Fibroblast of skin of back (primary cell): ENCODE results near the gene GLB1L2.
"Not testable (repeated sequence)": the region's sequence is repeated elsewhere in the genome, so short reads cannot be mapped to it uniquely, and the experiment has no call there.

ENCODE experiments used
- DNase-seq: peaks from one replicate; pipeline ENCODE4 v3.0.0-alpha.2; 2013

GLB1L2 gene

DNA sequence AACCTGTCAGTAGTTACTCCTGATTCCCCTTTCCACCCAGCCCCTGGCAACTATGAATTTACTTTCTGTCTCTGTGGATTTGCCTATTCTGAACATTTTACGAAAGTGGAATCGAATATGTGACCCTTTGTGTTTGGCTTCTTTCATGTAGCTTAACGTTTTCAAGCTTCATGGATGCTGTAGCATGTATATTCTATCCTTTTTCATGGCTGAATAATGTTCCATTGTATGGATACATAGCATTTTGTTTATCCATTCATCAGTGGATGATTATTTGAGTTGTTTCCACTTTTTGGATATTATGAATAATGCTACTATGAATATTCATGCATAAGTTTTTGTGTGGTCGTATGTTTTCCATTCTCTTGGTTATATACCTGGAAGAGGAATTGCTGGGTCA, 9.2 kb upstream of the GLB1L2 start:
- DNase-seq = no peak

DNA sequence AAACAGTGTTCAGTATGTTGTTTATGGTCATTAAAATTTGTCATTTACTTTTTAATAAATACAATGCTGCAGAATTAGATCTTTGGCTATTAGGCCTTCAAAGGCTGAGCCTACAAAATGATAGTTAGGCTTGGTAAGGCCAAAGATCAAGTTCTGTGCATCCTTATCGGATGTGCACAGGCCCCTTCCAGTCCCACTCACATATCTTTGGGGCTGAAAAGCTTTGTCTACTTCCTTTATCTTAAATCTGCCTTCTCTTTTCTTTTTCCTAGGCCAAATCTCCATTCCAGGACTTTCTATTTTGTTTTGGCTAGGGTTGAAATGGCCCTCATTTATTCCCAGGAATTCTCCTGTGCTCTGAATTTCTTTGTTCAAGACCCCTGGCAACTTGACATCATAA, 3.4 kb upstream of the GLB1L2 start:
- no peak for DNase-seq

DNA sequence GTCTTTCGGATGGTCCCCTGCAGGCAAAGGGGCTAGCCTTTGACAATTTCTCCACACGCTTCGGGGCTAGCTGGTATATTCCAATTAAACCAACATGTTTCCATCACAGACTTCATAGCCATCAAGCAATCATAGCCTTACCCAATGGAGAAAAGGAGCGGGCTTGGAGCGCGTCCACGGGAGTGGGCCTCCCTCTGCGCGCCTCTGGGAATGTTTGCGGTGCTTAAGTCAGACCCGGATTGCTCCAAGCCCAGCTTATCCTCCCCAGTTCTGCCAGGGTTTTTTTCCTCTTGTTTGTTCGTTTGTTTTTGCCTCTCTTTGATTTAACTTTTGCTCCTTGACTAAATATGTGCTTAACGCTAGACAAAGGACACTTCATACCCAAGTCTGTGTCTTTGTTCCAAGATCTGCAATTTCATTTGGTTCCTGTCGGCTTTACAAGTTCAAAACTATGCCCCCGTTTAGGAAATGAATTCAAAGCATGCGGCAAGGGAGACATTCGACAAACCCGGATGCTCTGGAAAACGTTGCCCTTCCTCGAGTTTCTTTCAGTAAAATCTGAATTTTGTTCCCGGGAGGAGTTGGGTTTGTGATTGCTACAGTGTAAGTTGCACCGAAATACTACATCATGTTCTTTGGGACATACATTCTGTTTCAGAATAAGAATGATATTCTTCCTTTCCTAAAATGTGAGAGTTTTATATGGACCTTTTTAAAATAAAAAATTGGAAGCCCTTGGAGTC, 1.0 kb upstream of the GLB1L2 start:
- no peak for DNase-seq

DNA sequence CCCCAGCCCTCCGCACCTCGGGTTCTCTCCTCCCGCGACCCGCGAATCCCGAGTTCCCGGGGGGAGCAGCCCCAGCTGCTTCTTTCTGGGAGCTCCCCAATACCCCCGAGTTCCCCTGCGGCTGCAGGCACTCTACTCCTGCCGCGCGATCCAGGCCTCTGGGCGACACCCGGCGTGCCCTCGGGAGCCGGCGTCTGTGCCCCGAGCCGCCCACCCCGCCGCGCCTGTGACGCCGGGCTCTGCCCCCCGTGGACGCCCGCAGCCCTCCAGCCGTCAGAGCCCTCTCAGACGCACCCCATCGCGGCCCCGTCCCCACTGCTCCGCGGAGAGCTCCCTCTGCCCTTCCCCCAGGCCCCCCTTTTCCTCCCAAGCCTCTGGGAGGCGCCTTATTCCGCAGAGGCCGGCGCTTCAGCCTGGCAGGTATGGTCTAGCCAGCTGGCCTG, 422 bp downstream of the GLB1L2 start:
- DNase-seq = no peak

DNA sequence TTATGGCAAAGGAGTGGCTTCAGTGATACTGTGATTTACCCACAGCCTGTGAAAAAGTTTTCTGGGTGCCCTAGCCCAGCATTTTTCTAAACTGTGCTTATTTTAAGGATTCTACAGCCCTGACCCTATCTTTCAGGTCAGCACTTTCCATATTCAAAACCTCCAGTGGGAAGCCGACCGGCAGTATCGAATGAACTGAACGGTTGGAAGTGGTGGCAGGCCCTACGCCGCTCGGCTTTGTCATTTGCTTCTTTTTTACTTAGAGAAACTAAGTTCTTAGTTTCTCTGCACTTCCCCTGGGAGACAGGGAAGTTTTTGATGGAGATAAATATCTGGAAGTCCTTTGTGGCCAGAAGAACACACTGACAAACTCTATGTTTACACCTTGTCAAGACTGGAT, 994 bp downstream of the GLB1L2 start:
- no peak for DNase-seq

DNA sequence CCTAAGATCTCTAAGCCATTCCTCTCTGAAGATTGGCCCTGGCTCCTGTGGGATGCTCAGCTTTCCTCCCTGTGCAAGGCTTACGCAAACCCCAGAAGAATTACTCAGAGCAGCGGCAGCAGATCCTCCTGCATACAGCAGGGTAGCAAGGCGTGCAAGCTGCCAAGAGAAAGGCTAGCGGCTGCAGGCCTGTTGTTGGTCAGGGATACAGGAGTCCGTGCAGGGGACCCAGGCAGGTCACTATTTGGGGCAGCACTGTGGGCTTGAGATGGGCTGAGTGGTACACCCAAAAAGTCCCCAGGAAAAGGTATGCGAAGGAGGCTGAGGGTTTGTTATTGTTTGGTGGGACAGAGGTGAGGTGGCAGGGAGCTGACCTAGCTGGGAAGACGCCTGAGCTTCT, 1.5 kb downstream of the GLB1L2 start:
- DNase-seq = no peak

DNA sequence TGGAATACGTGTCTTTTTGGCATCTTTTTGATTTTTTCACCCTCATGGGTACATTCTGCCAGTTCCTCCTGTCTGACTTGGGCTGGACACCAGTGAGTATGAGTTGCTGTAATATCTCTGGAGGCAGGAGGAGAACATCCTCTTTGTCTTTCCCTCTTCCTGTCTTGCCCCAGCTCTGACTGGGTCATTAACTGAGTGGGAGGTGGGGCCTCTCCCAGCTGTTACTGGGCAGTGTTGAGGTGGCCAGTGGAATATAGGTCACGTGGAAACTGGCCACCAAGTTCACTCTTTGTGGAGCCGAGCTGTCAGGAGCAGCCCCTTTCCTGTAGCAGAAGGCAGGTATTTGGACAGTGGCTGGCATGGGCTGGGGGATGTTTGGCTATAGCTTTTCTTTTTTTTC, 2.2 kb downstream of the GLB1L2 start:
- no peak for DNase-seq

DNA sequence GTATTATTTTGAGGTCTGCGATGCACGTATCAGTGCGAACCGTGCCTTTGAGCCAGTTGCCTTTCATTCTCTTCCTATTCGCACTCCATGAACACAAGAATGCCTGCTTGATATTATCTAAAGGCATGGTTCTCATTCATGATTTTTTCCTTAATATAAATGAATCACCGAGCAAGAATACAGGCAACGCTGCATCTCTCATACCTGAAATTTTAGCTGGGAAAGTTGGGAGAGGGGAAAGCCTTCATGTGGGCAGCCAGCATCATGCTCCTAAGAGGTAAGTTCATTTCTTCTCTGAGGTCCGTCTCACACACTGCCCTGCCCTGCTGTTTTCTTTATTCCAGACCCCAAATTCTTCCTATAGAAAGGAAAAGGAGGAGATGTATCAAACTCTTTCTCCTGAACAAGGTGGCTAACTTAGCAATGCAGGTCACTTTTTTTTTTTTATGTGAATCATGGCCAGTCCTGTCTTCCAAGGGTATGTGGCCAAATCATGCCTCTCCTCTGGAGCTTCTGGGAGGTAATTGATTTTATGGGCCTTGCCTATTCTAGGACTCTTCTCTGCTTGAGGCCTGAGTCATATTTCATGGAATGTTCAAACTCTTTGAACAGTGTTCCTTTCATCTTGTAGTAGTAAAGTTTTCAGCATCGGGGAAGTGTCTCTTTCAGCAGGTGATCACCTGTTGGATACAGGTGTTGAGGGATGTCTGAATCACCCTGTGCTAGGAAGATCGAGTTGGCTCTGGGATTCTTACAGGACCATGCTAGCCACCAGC, 3.2 kb downstream of the GLB1L2 start:
- DNase-seq = no peak

DNA sequence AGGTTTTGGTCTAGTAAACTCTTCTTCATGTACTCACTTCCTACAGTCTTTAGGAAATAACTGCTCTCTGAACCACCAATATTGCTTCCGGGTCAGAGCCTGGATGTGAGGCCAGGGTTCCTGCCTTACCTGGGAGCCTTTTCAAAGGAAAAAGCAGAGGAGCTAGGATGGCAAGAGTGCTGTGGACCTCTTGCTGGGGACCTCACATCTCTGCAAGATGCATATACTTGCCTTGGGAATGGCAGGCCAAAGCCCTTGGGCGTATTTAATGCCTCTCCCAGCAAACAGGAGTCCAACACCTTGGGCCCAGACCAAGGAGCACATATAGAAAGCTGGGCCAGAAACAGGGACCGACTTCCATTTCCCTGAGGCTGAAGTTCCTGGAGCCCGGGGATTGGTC, 5.3 kb downstream of the GLB1L2 start:
- no peak for DNase-seq

DNA sequence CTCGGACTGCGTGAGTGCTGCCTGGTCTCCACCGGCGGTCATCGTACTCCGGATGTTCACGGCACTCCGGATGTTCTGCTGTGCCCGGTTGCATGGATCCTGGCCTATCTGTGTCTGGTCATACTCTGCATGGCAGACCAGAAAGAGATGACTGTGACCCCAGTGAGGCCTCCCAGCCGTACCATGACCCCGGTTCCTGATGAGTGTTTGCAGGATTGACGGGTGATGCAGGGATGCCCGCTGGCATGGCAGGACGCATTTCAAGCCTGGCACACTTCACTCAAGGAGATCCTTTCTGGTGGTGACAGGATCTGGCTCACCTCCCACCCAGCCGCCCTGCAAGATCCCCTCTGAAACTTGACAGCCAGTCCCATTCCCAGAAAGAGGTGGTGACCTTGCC, 6.3 kb downstream of the GLB1L2 start:
- no peak for DNase-seq

DNA sequence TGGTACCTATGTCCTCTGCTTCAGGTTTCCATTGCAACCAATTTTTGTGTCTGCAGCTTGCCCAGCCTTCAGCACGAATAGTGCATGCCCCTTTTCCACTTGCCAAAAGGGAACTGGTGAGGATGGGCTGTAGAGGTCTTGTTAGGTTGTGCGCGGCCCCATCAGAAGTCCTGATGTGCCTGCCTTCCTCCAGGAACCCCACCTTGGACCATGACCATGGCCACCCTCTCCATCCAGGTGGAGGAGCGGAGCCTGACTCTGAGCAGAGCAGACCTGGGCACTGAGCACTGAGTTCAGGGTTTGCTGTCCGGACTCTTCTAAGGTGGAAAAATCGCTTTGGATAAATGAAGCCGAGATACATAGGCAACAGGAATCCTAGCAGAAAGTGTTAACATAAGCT, 6.9 kb downstream of the GLB1L2 start:
- no peak for DNase-seq

DNA sequence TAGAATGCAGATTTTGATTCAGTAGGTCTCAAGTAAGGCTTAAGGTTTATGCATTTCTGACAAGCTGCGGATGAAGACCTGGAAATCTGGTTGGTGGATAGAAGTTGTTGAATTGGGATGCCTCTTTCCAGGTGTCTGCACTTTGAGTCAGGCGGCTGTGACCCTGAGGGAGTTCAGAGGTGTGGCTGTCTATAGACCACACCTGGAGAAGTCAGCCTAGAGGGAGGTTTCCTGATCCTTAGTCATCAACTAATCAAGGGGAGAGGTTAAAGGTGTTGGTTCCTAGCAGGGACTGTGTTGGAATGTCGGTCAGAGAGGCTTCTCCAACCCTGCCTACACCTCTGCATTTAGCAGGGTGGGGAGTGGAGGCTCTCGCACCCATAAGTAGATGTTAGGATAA, 8.0 kb downstream of the GLB1L2 start:
- no peak for DNase-seq

DNA sequence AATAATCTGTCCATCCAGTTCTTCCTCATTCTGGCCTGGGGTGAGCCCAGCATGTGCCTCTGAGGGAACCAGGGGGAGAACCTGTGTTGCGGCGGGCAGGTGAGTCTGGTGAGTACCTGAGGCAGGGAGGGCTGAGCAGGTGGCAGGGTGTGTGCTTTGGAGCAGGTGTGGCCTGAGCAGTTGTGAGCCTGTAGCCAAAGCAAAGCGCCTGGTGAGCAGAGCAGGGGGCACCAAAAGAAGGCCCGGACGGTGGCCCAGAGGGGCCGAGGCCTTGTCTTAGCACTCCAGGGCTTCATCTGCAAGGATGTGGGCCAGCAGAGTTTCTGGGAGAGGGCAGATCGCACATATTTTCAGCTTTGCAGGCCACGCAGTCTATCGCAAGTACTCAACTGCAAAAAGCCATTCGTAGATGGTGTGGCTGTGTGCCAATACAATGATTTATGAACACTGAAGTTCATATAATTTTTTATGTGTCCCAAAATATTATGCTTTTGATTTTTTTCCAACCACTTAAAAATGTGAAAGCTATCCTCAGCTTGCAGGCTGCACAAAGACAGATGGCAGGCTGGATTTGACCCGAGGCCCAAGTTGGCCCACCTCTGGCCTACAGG, 8.7 kb downstream of the GLB1L2 start:
- DNase-seq = no peak

DNA sequence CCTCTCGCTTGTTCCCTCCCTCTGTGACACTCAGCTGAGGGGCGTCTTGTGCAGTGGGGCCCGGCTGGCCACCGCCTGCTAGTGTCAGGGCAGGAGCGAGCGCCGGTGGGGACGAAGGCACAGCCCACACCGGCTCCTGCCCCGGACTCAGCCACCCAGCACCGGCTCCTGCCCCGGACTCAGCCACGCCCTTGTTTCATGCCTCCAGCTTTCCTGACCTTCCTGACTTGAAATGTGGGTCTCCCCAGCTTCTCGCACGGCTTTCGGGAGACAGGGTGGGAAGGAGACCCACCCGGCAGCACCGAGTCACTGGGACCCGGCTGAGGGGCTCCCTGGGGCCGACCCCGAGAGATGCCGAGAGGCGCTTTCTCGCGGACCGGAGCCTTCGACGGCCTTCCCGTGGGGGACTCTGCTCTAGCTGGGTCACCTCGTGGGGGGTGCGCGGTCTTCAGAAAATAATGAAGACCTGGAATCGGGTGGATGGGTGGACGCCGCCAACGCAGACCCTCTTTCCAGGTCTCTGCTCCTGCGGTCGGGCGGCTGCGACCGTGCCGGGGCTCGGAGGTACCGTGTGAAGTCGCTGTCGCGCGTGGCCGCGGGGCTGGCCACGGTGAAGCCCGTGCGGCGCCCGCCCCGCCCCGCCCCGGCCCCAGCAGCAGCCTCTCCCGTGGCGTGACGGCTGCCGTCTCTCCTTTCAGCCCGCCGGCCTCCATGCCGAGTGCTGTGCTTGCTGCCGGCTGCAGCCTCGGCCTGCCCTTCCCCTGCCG, 10.2 kb downstream of the GLB1L2 start:
- no peak for DNase-seq

DNA sequence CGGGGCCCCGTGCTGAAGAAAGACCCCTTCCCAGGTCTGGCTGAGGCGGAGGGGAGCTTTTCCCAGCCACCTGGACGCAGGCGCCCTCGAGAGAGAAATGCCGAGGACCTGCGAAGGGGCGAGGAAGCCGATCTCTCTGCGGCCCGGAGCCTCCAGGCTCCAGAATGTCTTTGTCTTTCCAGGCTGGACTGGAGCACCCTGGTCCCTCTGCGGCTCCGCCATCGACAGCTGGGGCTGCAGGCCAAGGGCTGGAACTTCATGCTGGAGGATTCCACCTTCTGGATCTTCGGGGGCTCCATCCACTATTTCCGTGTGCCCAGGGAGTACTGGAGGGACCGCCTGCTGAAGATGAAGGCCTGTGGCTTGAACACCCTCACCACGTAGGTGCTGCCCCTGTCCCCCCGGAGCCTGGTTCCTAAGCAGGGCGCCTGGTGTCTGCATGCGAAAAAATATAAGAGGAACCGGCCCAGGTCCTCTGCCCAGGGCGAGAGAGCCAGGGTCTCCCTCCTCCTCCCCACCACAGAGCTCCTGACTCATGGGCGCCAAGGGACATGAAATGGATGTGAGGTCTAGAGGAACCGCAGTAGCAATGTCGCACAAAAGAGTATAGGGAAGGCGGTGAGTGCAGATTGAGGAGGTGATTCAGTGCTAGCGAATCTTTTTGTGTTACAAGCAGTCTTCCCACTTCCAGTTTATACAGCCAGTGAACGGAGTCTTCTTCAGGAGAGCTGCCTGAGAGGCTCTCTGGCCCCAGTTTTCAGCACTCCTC, 11.0 kb downstream of the GLB1L2 start:
- DNase-seq = no peak

DNA sequence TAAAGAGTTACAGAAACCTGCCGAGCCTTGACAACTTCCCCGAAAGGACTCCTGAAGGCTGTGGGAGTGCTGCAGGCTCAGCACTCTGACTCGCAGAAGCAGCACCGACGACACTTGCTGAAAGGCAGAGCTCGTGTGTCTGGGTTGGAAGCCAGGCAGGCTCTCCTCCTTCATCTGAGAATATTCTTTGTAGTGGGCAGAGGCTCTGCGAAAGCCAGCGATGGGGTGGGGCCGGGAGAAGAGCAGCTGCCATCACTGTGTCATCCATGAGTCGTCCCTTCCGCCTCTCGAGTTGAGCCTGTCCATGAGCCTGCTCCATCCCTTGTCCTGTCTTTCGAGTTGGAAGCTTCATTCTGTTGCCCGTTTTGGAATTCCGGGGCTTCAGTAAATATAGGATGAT, 11.9 kb downstream of the GLB1L2 start:
- no peak for DNase-seq

DNA sequence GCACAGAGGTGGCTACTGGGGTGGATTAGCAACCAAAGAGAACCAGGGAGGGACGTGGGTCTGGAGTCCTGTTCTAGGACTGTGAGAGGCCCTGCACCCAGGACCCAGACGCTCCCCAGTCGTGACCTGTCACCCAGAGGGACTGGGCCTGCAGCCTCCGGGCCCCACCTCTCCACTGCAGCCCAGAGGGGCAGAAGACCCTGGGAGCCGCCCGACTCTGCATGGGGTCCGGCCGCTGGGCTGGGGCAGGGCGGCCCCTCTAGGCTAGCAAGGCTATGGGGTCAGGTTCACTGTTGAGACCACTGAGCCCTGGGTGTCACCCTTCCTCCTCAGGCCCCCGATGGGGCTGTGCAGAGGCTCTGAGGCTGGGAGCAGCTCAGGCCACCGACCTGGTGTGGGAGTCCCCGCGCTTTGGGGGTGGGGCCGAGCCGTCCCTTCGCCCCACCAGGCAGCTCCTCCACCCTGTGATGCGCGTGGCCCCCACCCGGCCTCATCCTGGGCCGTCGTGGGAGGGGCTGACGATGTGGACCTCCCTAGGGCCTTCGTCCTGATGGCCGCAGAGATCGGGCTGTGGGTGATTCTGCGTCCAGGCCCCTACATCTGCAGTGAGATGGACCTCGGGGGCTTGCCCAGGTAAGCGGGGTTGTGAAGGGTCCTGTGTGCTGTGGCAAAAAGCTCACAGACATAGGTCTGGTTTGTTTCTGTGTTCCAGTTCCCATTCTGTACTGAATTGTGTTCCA, 12.9 kb downstream of the GLB1L2 start:
- DNase-seq = not testable (repeated sequence)

DNA sequence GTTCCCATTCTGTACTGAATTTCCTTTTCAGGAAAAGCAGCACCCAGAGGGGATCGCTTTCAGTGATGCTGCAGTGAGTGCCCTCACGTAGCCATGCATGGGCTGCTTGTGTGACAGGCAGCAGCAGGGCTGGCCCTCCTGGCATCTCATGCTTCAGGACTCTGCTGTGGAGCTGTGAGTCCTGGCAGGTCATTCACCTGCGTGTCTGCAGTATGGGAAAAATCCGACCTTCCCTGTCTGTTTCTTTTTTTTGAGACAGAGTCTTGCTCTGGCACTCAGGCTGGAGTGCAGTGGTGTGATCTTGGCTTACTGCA, 13.4 kb downstream of the GLB1L2 start:
- no peak for DNase-seq

DNA sequence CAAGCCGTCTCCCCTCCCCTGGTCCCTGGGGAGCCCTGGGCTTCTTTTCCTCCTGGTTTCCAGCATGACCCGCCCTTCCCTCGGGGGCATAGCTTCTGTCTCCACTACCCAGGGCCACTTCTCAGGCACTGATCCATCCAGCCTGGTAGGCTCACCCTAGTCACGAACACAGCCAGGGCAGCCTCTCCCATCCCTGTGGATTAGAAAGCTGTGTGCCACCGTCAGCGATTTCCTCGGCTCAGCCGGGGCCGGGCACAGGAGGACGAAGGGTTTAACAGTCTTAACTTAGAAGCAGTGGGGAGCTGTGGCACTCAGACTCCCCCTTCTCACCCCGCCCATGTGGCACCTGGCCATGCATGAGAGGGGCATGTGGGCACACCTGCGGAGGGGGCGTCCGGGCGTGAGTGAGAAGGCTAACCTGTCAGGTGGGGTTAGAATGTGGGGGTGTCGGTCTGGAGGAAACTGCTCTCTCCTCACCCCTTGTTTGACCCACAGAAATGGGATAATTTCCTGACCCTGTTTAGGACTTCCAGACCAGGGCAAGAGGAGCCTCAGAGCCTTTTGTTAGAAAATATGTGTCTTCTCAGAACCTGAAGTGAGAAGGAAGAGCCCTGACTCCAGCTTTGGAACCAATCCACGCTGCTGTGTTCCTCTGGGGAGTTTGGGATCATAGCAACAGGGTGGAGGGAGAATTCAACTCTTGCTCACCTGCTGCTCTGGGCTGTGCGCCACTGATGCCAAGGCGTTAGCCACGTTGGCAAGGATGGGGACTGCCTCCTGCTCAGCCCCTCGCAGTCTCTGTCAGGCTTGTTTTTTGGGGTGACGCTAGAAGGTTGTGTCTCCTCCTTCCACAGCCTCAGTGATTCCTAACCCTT, 14.6 kb downstream of the GLB1L2 start:
- DNase-seq = no peak

DNA sequence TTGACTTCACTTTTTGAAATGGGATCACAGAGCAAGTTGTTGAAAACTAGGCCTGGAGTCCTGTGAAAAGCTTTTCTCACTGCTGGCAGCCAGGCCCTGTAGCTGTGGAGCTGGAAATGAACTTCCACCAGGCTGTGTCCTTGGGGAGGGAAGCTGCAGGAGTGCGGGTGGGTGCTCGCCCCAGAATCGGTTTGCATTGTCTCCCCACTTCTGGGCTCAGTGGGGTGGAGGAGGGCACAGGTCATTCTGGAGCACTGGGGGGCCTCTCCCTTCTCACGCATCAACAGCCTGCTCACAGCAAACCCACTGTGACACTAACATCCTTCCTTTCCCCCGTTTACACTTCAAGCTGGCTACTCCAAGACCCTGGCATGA, 15.2 kb downstream of the GLB1L2 start:
- DNase-seq = no peak

DNA sequence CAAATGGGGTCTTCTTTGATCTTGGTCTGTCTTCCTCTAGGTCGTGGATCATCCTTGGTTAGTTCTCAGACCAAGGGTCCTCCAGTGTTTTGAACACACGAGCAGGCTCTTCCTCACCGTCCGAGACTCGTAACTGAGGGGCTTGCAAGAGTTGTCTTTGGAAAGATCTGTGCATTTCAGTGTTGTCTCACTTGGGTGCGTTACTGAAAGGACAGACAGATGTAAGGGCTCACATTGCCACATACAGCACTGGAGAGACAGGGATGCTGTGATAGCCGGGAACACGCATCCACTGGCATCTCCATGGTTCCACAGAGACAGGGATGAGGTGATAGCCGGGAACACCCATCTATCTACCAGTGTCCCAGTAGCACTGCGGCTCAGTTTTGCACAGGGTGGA, 15.7 kb downstream of the GLB1L2 start:
- DNase-seq = no peak
